ENCODE data around the gene IL25.
"Not testable (repeated sequence)": the region's sequence is repeated elsewhere in the genome, so short reads cannot be mapped to it uniquely, and the experiment has no call there.

Gene IL25

GRCh38 chr14:23409475-23409874, 36.9 kb downstream of the IL25 start:
- no peak for DNase-seq (ENCODE audit: low read depth, low spot score)

DNA sequence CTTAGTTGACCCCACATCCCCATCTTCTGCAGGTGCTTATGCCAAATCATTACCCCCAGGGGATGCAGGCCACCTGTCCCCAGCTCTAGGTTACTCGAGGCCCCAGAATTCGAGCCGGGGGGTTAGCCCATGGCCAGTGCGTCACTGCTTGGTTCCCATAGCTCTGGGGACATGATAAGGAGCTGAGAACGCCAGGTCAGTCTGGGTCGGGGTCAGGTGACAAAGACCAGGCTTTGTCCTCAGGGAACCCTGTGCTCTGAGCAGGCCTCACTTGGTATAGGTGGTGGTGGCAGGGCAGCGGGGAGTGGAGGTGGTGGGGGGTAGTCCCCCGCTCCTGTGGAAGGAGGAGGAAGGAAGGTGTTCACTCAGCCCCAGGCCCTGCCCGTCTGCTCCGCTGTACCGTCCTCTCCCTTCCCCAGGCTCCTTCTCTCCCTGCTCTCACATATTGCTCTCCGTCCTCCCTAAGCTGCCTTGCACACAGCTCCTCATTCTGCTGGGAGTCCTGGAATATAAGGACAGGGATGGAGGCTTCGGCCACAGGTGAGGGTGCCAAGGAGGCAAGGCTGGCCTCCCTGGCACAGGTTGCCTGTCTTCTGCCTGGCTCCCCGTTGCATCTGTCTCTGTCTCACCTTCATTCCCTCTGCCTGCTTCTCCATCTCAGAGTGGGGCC, 37.5 kb downstream of the IL25 start:
- DNase-seq (ENCODE audit: low read depth, low spot score) = no peak

DNA sequence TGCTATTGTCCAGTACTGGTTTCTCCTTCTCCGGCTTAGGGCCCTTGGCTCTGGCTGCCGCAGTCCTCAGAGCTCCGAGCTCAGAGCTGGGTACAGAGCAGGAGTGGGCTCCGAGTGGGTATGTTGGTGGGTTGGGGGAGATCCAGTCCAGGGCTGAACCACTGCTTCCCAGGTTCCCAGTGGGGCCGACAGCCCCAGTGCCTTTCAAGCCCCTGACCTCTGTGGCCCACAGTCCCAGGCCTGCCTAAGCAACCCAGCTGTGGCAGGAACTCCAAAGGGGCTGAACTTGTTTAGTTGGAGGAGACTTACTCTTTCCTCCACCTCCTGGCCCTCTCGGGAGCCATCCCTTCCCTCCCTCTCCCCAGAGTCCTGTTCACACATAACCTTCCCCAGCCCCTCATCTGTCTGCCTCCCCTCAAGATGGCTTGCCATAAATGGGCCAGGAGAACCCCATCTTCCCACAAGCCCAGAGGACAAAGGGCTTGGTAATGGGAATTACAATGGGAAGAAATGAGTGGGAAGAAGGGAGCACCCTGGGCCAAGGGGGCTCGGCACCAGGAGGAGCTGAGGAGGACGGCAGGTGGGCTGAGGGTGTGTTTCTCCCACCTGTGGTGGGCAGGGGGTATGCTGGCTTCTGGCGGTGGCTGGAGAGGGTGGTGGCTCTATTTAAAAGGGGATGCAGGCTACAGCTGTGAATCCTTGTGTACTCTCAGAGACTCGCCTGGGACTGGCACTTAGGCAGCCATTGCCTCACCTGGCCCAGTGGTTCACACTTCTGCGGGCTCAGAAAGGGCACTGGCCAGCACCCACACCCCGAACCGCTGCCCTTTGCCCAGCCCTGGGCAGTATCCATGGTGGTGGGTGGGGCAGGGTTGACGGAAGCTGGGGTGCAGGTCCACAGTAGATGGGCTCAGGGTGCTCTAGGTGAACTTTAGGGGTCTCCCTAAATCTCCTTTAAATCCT, 39.2 kb downstream of the IL25 start:
- DNase-seq (ENCODE audit: low read depth, low spot score) = no peak

GRCh38 chr14:23413681-23414080, 41.1 kb downstream of the IL25 start:
- DNase-seq (ENCODE audit: low read depth, low spot score) = no peak

GRCh38 chr14:23414254-23414653, 41.6 kb downstream of the IL25 start:
- no peak for DNase-seq (ENCODE audit: low read depth, low spot score)

DNA sequence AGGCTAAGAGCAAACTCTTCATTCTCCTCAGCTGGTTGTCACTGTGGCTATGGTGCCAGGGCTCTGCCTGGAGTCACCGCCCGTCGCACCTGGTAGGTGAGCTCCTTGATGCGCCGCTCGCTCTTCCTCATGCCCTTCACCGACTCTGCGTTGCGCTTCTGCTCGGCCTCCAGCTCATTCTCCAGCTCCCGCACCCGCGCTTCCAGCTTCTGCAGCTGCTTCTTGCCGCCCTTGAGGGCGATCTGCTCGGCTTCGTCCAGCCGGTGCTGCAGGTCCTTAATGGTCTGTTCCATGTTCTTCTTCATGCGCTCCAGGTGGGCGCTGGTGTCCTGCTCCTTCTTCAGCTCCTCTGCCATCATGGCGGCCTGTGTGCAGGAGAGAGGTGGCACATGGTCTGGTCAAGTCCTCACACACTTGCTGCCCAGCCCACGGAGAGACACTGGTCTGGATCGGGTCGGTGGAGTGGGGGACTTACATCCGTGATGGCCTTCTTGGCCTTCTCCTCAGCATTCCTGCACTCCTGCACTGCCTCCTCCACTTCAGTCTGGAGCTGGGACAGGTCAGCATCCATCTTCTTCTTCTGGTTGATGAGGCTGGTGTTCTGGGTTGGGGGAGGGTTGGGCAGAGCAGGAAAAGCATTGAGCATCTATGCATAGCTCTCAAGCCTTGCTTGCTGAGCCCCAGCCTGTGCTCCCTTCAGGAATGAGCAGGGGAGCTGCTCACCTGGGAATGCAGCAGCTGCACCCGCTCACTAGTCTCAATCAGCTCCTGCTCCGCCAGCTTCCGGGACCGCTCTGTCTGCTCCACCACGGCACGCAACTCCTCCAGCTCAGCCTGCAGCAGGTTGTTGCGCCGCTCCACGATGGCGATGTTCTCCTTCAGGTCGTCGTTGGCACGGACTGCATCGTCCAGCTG, 42.6 kb downstream of the IL25 start:
- DNase-seq (ENCODE audit: low read depth, low spot score) = no peak

DNA sequence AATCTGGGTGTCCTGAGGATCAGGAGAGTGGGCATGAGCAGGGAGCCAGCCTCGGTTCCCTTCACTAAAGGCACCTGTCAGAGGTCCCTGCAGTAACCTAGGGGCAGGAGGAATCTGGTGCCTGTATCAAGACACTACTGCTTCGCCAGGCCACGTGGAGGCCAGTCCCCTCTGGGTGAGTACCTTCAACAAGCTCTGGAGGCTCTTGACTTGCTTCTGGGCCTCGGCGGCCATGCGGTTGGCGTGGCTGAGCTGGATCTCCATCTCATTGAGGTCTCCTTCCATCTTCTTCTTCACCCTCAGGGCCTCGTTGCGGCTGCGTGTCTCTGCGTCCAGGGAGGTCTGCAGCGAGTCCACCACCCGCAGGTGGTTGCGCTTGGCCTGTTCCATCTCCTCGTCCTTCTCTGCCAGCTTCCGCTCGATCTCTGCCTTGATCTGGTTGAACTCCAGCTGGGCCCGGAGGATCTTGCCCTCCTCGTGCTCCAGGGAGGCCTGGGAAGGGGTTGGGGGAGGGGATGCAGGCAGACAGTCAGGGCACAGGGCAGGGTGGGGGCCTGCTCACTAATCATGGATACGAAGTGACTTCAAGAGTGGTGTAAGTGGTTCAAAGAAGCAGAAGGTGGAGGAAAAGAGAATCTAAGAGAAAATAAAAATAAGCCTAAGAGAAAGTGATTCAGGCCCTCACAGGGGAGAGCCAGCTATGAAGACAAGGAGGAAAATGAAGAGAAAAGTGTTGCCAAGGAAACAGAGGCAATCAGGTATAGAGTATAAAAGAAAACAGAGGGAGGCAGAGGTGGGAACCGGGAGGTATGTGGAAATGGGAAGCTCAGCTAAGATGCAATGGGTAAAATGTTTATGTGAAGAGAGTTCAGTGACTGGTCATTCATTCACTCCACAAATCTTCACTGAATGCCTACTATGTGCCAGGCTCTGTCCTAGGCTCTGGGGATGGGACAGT, 43.5 kb downstream of the IL25 start:
- no peak for DNase-seq (ENCODE audit: low read depth, low spot score)

- DNase-seq (ENCODE audit: low read depth, low spot score) = no peak
These were observed 44.2 kb downstream of the IL25 start for GRCh38 chr14:23416801-23417200.

- DNase-seq (ENCODE audit: low read depth, low spot score) = not testable (repeated sequence)
These were observed 44.7 kb downstream of the IL25 start for GRCh38 chr14:23417269-23417668.

- no peak for DNase-seq (ENCODE audit: low read depth, low spot score)
These were observed 45.4 kb downstream of the IL25 start for GRCh38 chr14:23418021-23418420.

DNA sequence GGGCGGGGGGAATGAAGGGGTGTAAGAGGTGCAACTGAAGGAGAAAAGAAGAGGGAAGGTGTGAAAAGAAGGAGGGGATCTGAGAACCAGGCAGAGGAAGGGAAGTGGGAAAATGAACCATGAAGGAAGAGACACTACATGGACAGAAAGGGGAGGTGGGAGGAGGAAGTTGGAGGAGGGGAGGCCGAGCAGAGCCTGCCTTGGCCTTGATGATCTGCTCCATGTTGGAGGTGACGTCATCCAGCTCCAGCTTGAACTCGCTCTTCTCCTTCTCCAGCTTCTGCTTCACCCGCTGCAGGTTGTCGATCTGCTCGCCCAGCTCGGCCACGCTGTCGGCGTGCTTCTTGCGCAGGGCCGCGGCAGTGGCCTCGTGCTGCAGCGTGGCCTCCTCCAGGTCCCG, 47.0 kb downstream of the IL25 start:
- DNase-seq (ENCODE audit: low read depth, low spot score) = not testable (repeated sequence)

GRCh38 chr14:23421594-23421993, 49.0 kb downstream of the IL25 start:
- DNase-seq (ENCODE audit: low read depth, low spot score) = no peak

GRCh38 chr14:23423657-23424056, 51.0 kb downstream of the IL25 start:
- DNase-seq (ENCODE audit: low read depth, low spot score) = no peak

- DNase-seq (ENCODE audit: low read depth, low spot score) = no peak
These were observed 52.6 kb downstream of the IL25 start for GRCh38 chr14:23425169-23425568.

GRCh38 chr14:23425798-23426197, 53.2 kb downstream of the IL25 start:
- not testable (repeated sequence) for DNase-seq (ENCODE audit: low read depth, low spot score)
